Dedifferentiated amniotic fluid mesenchymal stem cell (primary cell): ENCODE results near the gene C5AR2.
"Not testable (repeated sequence)": the region's sequence is repeated elsewhere in the genome, so short reads cannot be mapped to it uniquely, and the experiment has no call there.

Experiments used
- DNase-seq: peaks from one replicate; pipeline ENCODE4 v3.0.0-alpha.2; 2016; ENCODE audit errors: extremely low spot score

C5AR2 gene

GRCh38 chr19:47331931-47332547 lies at the start of gene C5AR2:
C5AR2 (plus strand) TSS chr19:47332175; CDS start chr19:47340800, 8,625 bp downstream.
- no peak for DNase-seq

- no peak for DNase-seq
Measured at GRCh38 chr19:47283405-47284059, 48.4 kb upstream of the C5AR2 start.

- DNase-seq: peak; percentile 67
Measured at GRCh38 chr19:47284324-47284899, 47.6 kb upstream of the C5AR2 start.

GRCh38 chr19:47296036-47296435 lies 35.9 kb upstream of the C5AR2 start:
- peak; percentile 78 for DNase-seq

GRCh38 chr19:47300867-47301266 lies 31.1 kb upstream of the C5AR2 start:
- DNase-seq: not testable (repeated sequence)

GRCh38 chr19:47302249-47302648 lies 29.7 kb upstream of the C5AR2 start:
- DNase-seq: no peak

GRCh38 chr19:47303966-47304365 lies 28.0 kb upstream of the C5AR2 start:
- DNase-seq: no peak

- DNase-seq: peak; percentile 92
Measured at GRCh38 chr19:47305309-47305751, 26.6 kb upstream of the C5AR2 start.

GRCh38 chr19:47306303-47306702 lies 25.7 kb upstream of the C5AR2 start:
- no peak for DNase-seq

GRCh38 chr19:47309038-47309437 lies 22.9 kb upstream of the C5AR2 start:
- DNase-seq: no peak

GRCh38 chr19:47309608-47310007 lies 22.4 kb upstream of the C5AR2 start, which contains the start of gene C5AR1:
C5AR1 (plus strand) TSS chr19:47309861; CDS start chr19:47309896, 35 bp downstream.
- no peak for DNase-seq

- DNase-seq: no peak
Measured at GRCh38 chr19:47310323-47310722, 21.7 kb upstream of the C5AR2 start.

GRCh38 chr19:47310819-47311218 lies 21.2 kb upstream of the C5AR2 start:
- DNase-seq: no peak

GRCh38 chr19:47312366-47313006 lies 19.5 kb upstream of the C5AR2 start:
- no peak for DNase-seq

GRCh38 chr19:47313754-47314295 lies 18.1 kb upstream of the C5AR2 start:
- no peak for DNase-seq

GRCh38 chr19:47315125-47315821 lies 16.7 kb upstream of the C5AR2 start:
- peak; percentile 77 for DNase-seq

GRCh38 chr19:47316513-47316912 lies 15.5 kb upstream of the C5AR2 start:
- DNase-seq: no peak

- DNase-seq: no peak
Measured at GRCh38 chr19:47319923-47320871, 11.8 kb upstream of the C5AR2 start.

- no peak for DNase-seq
Measured at GRCh38 chr19:47321630-47322029, 10.3 kb upstream of the C5AR2 start.

GRCh38 chr19:47322058-47322457 lies 9.9 kb upstream of the C5AR2 start:
- no peak for DNase-seq
